ENCODE measurements around the gene TPCN2.

TPCN2 gene

GRCh38 chr11:69009441-69010211, 39.1 kb upstream of the TPCN2 start:
- Histone ChIP-seq H3K4me3 (peak overlapping the region in 1 of 7 experiments; percentile 42), H3K27ac (peak overlapping the region in 17 of 21 experiments; percentile 1 to 88 (median 65))

- Histone ChIP-seq H3K4me3 (peak overlapping the region; percentile 8 to 48 (median 26)), H3K27ac (peak overlapping the region in 17 of 21 experiments; percentile 22 to 91 (median 76))
Measured at GRCh38 chr11:69010361-69010891, 38.3 kb upstream of the TPCN2 start.

- peak overlapping the region in 19 of 21 experiments; percentile 22 to 91 (median 78) for H3K27ac ChIP-seq
- peak overlapping the region; percentile 8 to 48 (median 26) for H3K4me3 ChIP-seq
Measured at GRCh38 chr11:69010964-69011623, 37.6 kb upstream of the TPCN2 start.

- Histone ChIP-seq H3K4me3 (peak overlapping the region; percentile 21 to 48 (median 29)), H3K27ac (peak overlapping the region in 16 of 21 experiments; percentile 37 to 91 (median 82))
Measured at GRCh38 chr11:69011624-69012091, 37.1 kb upstream of the TPCN2 start.

- Histone ChIP-seq H3K27ac (peak overlapping the region in 20 of 21 experiments; percentile 28 to 91 (median 79)), H3K4me3 (peak overlapping the region; percentile 21 to 48 (median 29))
Measured at GRCh38 chr11:69012092-69013008, 36.4 kb upstream of the TPCN2 start.

- Histone ChIP-seq H3K4me3 (peak within 1 kb of the TSS; percentile 21 to 48 (median 29)), H3K27ac (peak within 1 kb of the TSS in 20 of 21 experiments; percentile 28 to 91 (median 79))
Measured at GRCh38 chr11:69013009-69013951, 35.5 kb upstream of the TPCN2 start, which contains the start of gene MRGPRF. MRGPRF (minus strand) TSS chr11:69013246; CDS start chr11:69009901, 3,345 bp downstream.

GRCh38 chr11:69014084-69014851, 34.5 kb upstream of the TPCN2 start:
- H3K27ac ChIP-seq, result peak overlapping the region in 17 of 21 experiments; percentile 6 to 91 (median 80)
- no peak overlapping the region for H3K4me3 ChIP-seq

- no peak overlapping the region for H3K4me3 ChIP-seq
Measured at GRCh38 chr11:69014898-69015549, 33.7 kb upstream of the TPCN2 start.

GRCh38 chr11:69017951-69018350, 30.8 kb upstream of the TPCN2 start:
- H3K27ac ChIP-seq, result no peak overlapping the region
- no peak overlapping the region for H3K4me3 ChIP-seq

More at GRCh38 chr11:69014898-69015549, 33.7 kb upstream of the TPCN2 start:
- H3K27ac ChIP-seq, result peak overlapping the region in 13 of 21 experiments; percentile 15 to 91 (median 84)

GRCh38 chr11:69018924-69019323, 29.8 kb upstream of the TPCN2 start:
- Histone ChIP-seq H3K27ac (peak overlapping the region in 1 of 21 experiments; percentile 41), H3K4me3 (no peak overlapping the region)

- no peak overlapping the region for H3K4me3 ChIP-seq
- no peak overlapping the region for H3K27ac ChIP-seq
Measured at GRCh38 chr11:69022260-69022659, 26.5 kb upstream of the TPCN2 start.

GRCh38 chr11:69024509-69024908, 24.2 kb upstream of the TPCN2 start:
- Histone ChIP-seq H3K27ac (no peak overlapping the region), H3K4me3 (no peak overlapping the region)

- Histone ChIP-seq H3K27ac (no peak overlapping the region), H3K4me3 (no peak overlapping the region)
Measured at GRCh38 chr11:69027704-69028372, 20.9 kb upstream of the TPCN2 start.

- Histone ChIP-seq H3K27ac (no peak overlapping the region), H3K4me3 (no peak overlapping the region)
Measured at GRCh38 chr11:69030301-69030700, 18.4 kb upstream of the TPCN2 start.

- Histone ChIP-seq H3K4me3 (no peak overlapping the region), H3K27ac (no peak overlapping the region)
Measured at GRCh38 chr11:69032833-69033232, 15.9 kb upstream of the TPCN2 start.

- H3K27ac ChIP-seq, result no peak overlapping the region
Measured at GRCh38 chr11:69033431-69033830, 15.3 kb upstream of the TPCN2 start.

More at GRCh38 chr11:69033431-69033830, 15.3 kb upstream of the TPCN2 start:
- no peak overlapping the region for H3K4me3 ChIP-seq

Measured in skin epidermis (tissue), 12 donors.